Spleen (tissue), 11 donors: ENCODE results near the gene POU2F3. TPM values are rescaled to one million over a fixed set of nuclear protein-coding genes. Genes with fewer than 3 reads are reported as not detected.
"Not testable (repeated sequence)": the region's sequence is repeated elsewhere in the genome, so short reads cannot be mapped to it uniquely, and the experiment has no call there.

Experiments
- DNase-seq: peaks from one replicate; pipeline ENCODE4 v3.0.0-alpha.2; 2020
- H3K27ac ChIP-seq, 8 donors: fragments of 200-600 bp; sonication (generic) in 7 of 8; 1 replicate in 4 of 8; 2 replicates in 4 of 8; pipeline versions ENCODE4 v1.5.0 to v1.8.0; 2016 to 2021; ENCODE audit warnings: inconsistent platforms in 4 of 8, mild to moderate bottlenecking in 4 of 8, moderate library complexity in 1 of 8
- H3K27me3 ChIP-seq, 7 donors: fragments of 200-600 bp; sonication (generic) in 6 of 7; replicated peaks in 1 of 7; 1 replicate in 4 of 7; 2 replicates in 3 of 7; pipeline versions ENCODE4 v1.5.0 to v1.8.0; 2016 to 2021; ENCODE audit warnings: inconsistent platforms in 3 of 7, mild to moderate bottlenecking in 1 of 7
- H3K36me3 ChIP-seq, 6 donors: fragments of 200-600 bp; sonication (generic) in 5 of 6; 1 replicate in 4 of 6; 2 replicates in 2 of 6; pipeline versions ENCODE4 v1.5.0 to v1.8.0; 2016 to 2021; ENCODE audit warnings: inconsistent platforms in 2 of 6
- H3K4me1 ChIP-seq, 6 donors: fragments of 200-600 bp; sonication (generic) in 5 of 6; 1 replicate in 3 of 6; 2 replicates in 3 of 6; pipeline versions ENCODE4 v1.5.0 to v1.8.0; 2016 to 2021; ENCODE audit warnings: inconsistent platforms in 3 of 6
- H3K4me3 ChIP-seq, 8 donors: fragments of 200-600 bp; sonication (generic) in 7 of 8; 1 replicate in 4 of 8; 2 replicates in 4 of 8; pipeline versions ENCODE4 v1.5.0 to v1.8.0; 2016 to 2021; ENCODE audit warnings: inconsistent platforms in 4 of 8, mild to moderate bottlenecking in 4 of 8, moderate library complexity in 2 of 8
- H3K9me3 ChIP-seq, 8 donors: fragments of 200-600 bp; sonication (generic) in 7 of 8; 1 replicate in 4 of 8; 2 replicates in 4 of 8; pipeline versions ENCODE4 v1.5.0 to v1.8.0; 2016 to 2021; ENCODE audit warnings: inconsistent platforms in 4 of 8
- POLR2A ChIP-seq, 3 donors: fragments of 450-650 bp; IDR thresholded peaks; one replicate each; pipeline ENCODE4 v1.5.1; 2017; ENCODE audit warnings: antibody characterized with exemption in 3 of 3, mild to moderate bottlenecking in 1 of 3
- POLR2AphosphoS5 ChIP-seq, 3 donors: sonication (generic); formaldehyde crosslinking; IDR thresholded peaks; one replicate each; pipeline ENCODE4 v1.5.1; 2017; ENCODE audit warnings: antibody characterized with exemption in 3 of 3
- WGBS, 5 donors: extraction: QIAGEN DNeasy Blood & Tissue Kit in 3 of 5; methylation state at CpG; one replicate each; pipeline versions ENCODE4 v1.1.5 to v1.1.7; 2013 to 2018; 5-methylcytosine and 5-hydroxymethylcytosine counted together
- intact Hi-C: fragments of 100-400 bp; cut with DNase I; formaldehyde crosslinking; loops from one replicate; pipeline ENCODE4 v1.15.0; 2023; ENCODE audit warnings: low total_unique reads
- polyA plus RNA-seq, 3 donors: library from polyadenylated mRNA; stranded (reverse); fragments of 200-250 nt; gene quantifications; one replicate each; pipeline ENCODE4 v1.2.1, GENCODE V29; 2013
- total RNA-seq, 7 donors: library from RNA; depleted of rRNA in 3 of 7; stranded (reverse); fragments of >200 nt in 3 of 7; fragmentation: NEBNext Ultra II Directional in 4 of 7; extraction: Animal tissue kit (Norgen Biotek cat#: 25700) in 4 of 7; gene quantifications; one replicate each; pipeline versions ENCODE4 v1.1.0 to v1.2.1, GENCODE V29; 2016 to 2021
- TF ChIP-seq, protein P1 (sequence below), 11 experiments: fragments of 200-600 bp in 7 of 11; fragments of 450-650 bp in 4 of 11; sonication (generic) in 4 of 11; IDR thresholded peaks in 8 of 11; conservative IDR thresholded peaks in 3 of 11; 1 replicate in 7 of 11; 2 replicates in 4 of 11; pipeline versions ENCODE4 v1.4.0 to v1.8.0; 2016 to 2021; ENCODE audit warnings: antibody characterized with exemption in 11 of 11, inconsistent platforms in 4 of 11, mild to moderate bottlenecking in 1 of 11
- donor health status: healthy with polysubstance abuse.
- donor health status: DM: no; HTN: no; CAD: no; lungs with moderate emphysema.
- donor health status: DM: no; HTN: no; CAD: no.
- donor health status: Bipolar disorder and iron deficiency.
- donor health status: healthy.
- donor health status: DM: no; HTN: no; CAD: no.
- donor health status: DM: yes; HTN: yes; CAD: no.

The POU2F3 gene
- total and polyA plus RNA-seq, 10 donors: 0.04 to 0.27 (median 0.19) TPM; not detected in 4

- intact Hi-C loops: no loop called here
- Histone ChIP-seq H3K9me3 (no peaks in the 10 kb centered on the region), H3K4me3 (no peak overlapping the region), H3K4me1 (no peaks in the 10 kb centered on the region), H3K27me3 (peaks cover 0 to 92% (median 3%) of the 10 kb centered on the region in 7 donors), H3K36me3 (no peaks in the 10 kb centered on the region), H3K27ac (no peak overlapping the region)
- peak; percentile 29 for DNase-seq
- 67 to 81% (median 74%) methylated on average over 8 of the region's 8 CpGs for WGBS, 5 donors
- TF ChIP-seq POLR2AphosphoS5 (IDR thresholded peaks at IDR 0.05): no peak
- TF ChIP-seq, protein P1, sequence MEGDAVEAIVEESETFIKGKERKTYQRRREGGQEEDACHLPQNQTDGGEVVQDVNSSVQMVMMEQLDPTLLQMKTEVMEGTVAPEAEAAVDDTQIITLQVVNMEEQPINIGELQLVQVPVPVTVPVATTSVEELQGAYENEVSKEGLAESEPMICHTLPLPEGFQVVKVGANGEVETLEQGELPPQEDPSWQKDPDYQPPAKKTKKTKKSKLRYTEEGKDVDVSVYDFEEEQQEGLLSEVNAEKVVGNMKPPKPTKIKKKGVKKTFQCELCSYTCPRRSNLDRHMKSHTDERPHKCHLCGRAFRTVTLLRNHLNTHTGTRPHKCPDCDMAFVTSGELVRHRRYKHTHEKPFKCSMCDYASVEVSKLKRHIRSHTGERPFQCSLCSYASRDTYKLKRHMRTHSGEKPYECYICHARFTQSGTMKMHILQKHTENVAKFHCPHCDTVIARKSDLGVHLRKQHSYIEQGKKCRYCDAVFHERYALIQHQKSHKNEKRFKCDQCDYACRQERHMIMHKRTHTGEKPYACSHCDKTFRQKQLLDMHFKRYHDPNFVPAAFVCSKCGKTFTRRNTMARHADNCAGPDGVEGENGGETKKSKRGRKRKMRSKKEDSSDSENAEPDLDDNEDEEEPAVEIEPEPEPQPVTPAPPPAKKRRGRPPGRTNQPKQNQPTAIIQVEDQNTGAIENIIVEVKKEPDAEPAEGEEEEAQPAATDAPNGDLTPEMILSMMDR (IDR thresholded peaks at IDR 0.05 in 8 of 11, conservative IDR thresholded peaks at IDR 0.05 in 3 of 11): no peak
- TF ChIP-seq POLR2A (IDR thresholded peaks at IDR 0.05): no peak
Observed at GRCh38 chr11:120249279-120250262, 9.6 kb downstream of the POU2F3 start.

GRCh38 chr11:120253377-120253776 lies 13.4 kb downstream of the POU2F3 start:
- DNase-seq: peak; percentile 61
- H3K9me3 ChIP-seq, H3K4me3 ChIP-seq, H3K27ac ChIP-seq, H3K36me3 ChIP-seq, H3K4me1 ChIP-seq, intact Hi-C loops: not testable (repeated sequence)
- 87 to 94% (median 92%) methylated on average over 13 of the region's 13 CpGs for WGBS, 5 donors
- peaks cover 0 to 98% (median 27%) of the 10 kb centered on the region in 7 donors for H3K27me3 ChIP-seq

GRCh38 chr11:120254788-120255518 lies 15.0 kb downstream of the POU2F3 start:
- TF ChIP-seq, protein P1 (IDR thresholded peaks at IDR 0.05 in 8 of 11, conservative IDR thresholded peaks at IDR 0.05 in 3 of 11): no peak
- TF ChIP-seq POLR2AphosphoS5 (IDR thresholded peaks at IDR 0.05): no peak
- TF ChIP-seq POLR2A (IDR thresholded peaks at IDR 0.05): no peak
- DNase-seq: peak; percentile 38
- no peak overlapping the region for H3K27ac ChIP-seq
- peaks cover 0 to 96% (median 27%) of the 10 kb centered on the region in 7 donors for H3K27me3 ChIP-seq
- intact Hi-C loops: no loop called here
- H3K4me3 ChIP-seq: no peak overlapping the region
- H3K9me3 ChIP-seq: no peaks in the 10 kb centered on the region
- peaks cover 0 to 8% (median 0%) of the 10 kb centered on the region in 6 donors for H3K4me1 ChIP-seq
- WGBS, 5 donors: 9 to 16% (median 11%) methylated on average over 13 of the region's 13 CpGs
- H3K36me3 ChIP-seq: no peaks in the 10 kb centered on the region

- peak; percentile 67 for DNase-seq
- 8 to 13% (median 9%) methylated on average over 7 to 9 of the region's 9 CpGs for WGBS, 5 donors
- Histone ChIP-seq H3K4me1 (peaks cover 0 to 8% (median 0%) of the 10 kb centered on the region in 6 donors), H3K27me3 (peaks cover 0 to 98% (median 27%) of the 10 kb centered on the region in 7 donors), H3K36me3 (no peaks in the 10 kb centered on the region), H3K9me3 (no peaks in the 10 kb centered on the region), H3K4me3 (no peak overlapping the region), H3K27ac (no peak overlapping the region)
- TF ChIP-seq, protein P1 (IDR thresholded peaks at IDR 0.05 in 8 of 11, conservative IDR thresholded peaks at IDR 0.05 in 3 of 11): no peak
- TF ChIP-seq POLR2A (IDR thresholded peaks at IDR 0.05) (no peak), POLR2AphosphoS5 (IDR thresholded peaks at IDR 0.05) (no peak)
- intact Hi-C loops: no loop called here
Observed at GRCh38 chr11:120255519-120255866, 15.6 kb downstream of the POU2F3 start.
